Tongue (tissue), 3 donors: Measurements from ENCODE around the gene LGALS7. TPM values are rescaled to one million over a fixed set of nuclear protein-coding genes. Genes with fewer than 3 reads are reported as not detected.

Experiments used
- DNase-seq: peaks from one replicate; pipeline ENCODE4 v3.0.0-alpha.2; 2015
- small RNA-seq: library from RNA; depleted of rRNA; stranded (forward); fragments of <200 nt; gene quantifications from one replicate; pipeline ENCODE3, GENCODE V24; 2014; ENCODE audit warnings: low replicate concordance
- total RNA-seq: library from RNA; depleted of rRNA; stranded (reverse); fragments of >200 nt; gene quantifications from one replicate; pipeline ENCODE4 v1.2.3, GENCODE V29; 2014

Gene LGALS7
- total RNA-seq, 1 donor from 2014 or later, result 10.4 TPM

DNA sequence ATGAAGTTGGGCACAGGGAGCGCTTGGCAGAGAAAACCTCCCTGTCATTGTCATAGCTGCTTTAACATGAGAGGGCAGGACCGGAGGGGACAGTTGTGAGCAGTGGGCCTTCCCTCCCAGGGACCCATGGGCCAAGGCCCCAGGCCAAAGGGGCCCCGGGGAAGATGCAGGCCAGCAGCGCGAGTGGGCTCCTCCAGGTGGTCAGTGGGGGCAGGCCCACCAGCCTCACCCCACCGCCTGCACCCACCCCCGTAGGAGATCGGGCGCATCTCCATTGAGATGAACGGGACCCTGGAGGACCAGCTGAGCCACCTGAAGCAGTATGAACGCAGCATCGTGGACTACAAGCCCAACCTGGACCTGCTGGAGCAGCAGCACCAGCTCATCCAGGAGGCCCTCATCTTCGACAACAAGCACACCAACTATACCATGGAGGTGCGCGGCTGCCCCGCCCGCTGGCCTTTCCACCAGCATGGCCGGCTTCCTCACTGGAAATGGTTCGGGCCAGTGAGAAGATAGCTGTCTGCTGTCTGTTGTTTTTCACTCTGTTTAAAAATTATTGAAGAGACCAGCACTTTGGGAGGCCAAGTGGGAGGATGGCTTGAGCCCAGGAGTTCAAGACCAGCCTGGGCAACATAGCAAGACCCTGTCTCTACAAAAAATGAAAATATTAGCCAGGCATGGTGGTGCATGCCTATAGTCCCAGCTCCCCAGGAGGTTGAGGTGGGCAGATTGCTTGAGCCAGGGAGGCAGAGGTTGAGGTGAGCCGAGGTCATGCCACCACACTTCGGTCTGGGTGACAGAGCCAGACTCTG, 47.6 kb downstream of the LGALS7 start:
- no peak for DNase-seq

- DNase-seq, result no peak
Measured at GRCh38 chr19:38723990-38724854, 49.1 kb downstream of the LGALS7 start.

DNA sequence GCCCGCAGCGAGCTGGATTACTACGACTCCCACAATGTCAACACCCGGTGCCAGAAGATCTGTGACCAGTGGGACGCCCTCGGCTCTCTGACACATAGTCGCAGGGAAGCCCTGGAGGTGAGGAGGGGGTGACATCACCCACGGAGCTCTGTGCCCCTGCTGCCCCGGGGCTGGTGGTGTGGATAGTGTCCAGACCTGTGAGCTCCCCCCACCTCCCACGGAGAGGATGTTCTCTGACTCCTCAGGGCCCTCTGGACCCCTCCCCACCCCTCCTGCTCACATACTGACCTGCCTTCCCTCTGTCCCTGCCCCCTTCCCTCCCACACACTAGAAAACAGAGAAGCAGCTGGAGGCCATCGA, 49.7 kb downstream of the LGALS7 start:
- DNase-seq, result no peak

- no peak for DNase-seq
Measured at GRCh38 chr19:38722947-38723605, 50.2 kb downstream of the LGALS7 start.

GRCh38 chr19:38721979-38722773, 51.1 kb downstream of the LGALS7 start:
- peak; percentile 80 for DNase-seq

- no peak for DNase-seq
Measured at GRCh38 chr19:38721496-38721895, 51.8 kb downstream of the LGALS7 start.

Small RNAs within 50 kb of the gene (small RNA-seq; reads per million reads assigned to genes)
- gene RNU6-140P, result not detected

Other genes with a start within 250 kb of the LGALS7 start
- 2.9 TPM for gene MAP4K1, start 155.6 kb downstream of the LGALS7 start, total RNA-seq
- gene EIF3K, start 154.3 kb downstream of the LGALS7 start, total RNA-seq, result 341 TPM
- gene ACTN4, start 125.9 kb downstream of the LGALS7 start, total RNA-seq, result 178 TPM
- gene CAPN12, start 29.0 kb downstream of the LGALS7 start, total RNA-seq, result 0.31 TPM
- gene LGALS7B, start 15.7 kb upstream of the LGALS7 start, total RNA-seq, result 25.7 TPM
- not detected for gene LGALS4, start 39.4 kb upstream of the LGALS7 start, total RNA-seq
- gene ECH1, start 58.3 kb upstream of the LGALS7 start, total RNA-seq, result 84.0 TPM
- gene HNRNPL, start 76.5 kb upstream of the LGALS7 start, total RNA-seq, result 249 TPM
- gene RINL, start 104.8 kb upstream of the LGALS7 start, total RNA-seq, result 7.1 TPM
- 178 TPM for gene SIRT2, start 126.1 kb upstream of the LGALS7 start, total RNA-seq
- 8.8 TPM for gene NFKBIB, start 126.5 kb upstream of the LGALS7 start, total RNA-seq
- gene CCER2, start 138.7 kb upstream of the LGALS7 start, total RNA-seq, result not detected
- 11.3 TPM for gene SARS2, start 157.2 kb upstream of the LGALS7 start, total RNA-seq
- gene MRPS12, start 157.4 kb upstream of the LGALS7 start, total RNA-seq, result 18.1 TPM
- 35.2 TPM for gene FBXO17, start 202.2 kb upstream of the LGALS7 start, total RNA-seq